ENCODE results near the gene SH3PXD2A. TPM values are rescaled to one million over a fixed set of nuclear protein-coding genes. Genes with fewer than 3 reads are reported as not detected.

SH3PXD2A gene
- total RNA-seq, 1 experiment from 2014 or later = 4.5 TPM

DNA sequence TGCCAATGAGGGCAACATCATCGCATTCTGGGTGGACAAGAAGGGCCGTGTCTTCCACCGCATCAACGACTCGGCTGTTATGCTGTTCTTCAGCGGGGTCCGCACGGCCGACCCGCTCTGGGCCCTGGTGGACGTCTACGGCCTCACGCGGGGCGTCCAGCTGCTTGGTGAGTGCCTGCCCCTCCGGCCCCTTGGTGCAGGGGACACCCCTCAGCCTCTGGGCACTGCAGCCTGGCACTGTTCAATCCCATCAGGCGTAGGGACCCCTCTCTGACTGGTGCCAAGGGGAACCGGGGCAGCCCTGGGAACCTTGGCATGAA lies 283.8 kb downstream of the SH3PXD2A start:
- no peaks in the 10 kb centered on the region for H3K79me2 ChIP-seq (ENCODE audit: insufficient read depth, low read length)
- H2BK20ac ChIP-seq (ENCODE audit: low read depth, low read length, poor library complexity, severe bottlenecking) = no peak overlapping the region
- no peak overlapping the region for H3K4me3 Mint-ChIP-seq
- no peaks in the 10 kb centered on the region for H3K23me2 ChIP-seq (ENCODE audit: insufficient read length, low read depth, low read length, poor library complexity, severe bottlenecking)
- no peaks in the 10 kb centered on the region for H3K36me3 Mint-ChIP-seq (ENCODE audit: insufficient read depth in 1 of 3, low read depth in 3 of 3)
- DNase-seq = no peak
- H2AFZ ChIP-seq (ENCODE audit: low read length) = no peak overlapping the region
- H3K9ac ChIP-seq (ENCODE audit: extremely low read depth, insufficient read length, low read length) = no peak overlapping the region
- WGBS (ENCODE audit: extremely low coverage, insufficient read length, low lambda C conversion rate) = no CpG with 5 or more reads among the region's 18 CpGs
- no peak overlapping the region for H2BK5ac ChIP-seq (ENCODE audit: insufficient read length, low read length)
- no peak overlapping the region for H3K23ac ChIP-seq (ENCODE audit: insufficient read length, low read depth, low read length)
- H4K20me1 ChIP-seq (ENCODE audit: control insufficient read depth, insufficient read depth, insufficient read length) = no peaks in the 10 kb centered on the region
- H2AK5ac ChIP-seq (ENCODE audit: insufficient read length, low read length) = no peak overlapping the region
- H2BK120ac ChIP-seq (ENCODE audit: low read depth, low read length, poor library complexity, severe bottlenecking) = no peak overlapping the region
- no peak overlapping the region for H3K56ac ChIP-seq (ENCODE audit: insufficient read length, low read depth, low read length)
- no peak overlapping the region for H4K5ac ChIP-seq (ENCODE audit: insufficient read length, low read depth, low read length)
- TF ChIP-seq, protein P1, sequence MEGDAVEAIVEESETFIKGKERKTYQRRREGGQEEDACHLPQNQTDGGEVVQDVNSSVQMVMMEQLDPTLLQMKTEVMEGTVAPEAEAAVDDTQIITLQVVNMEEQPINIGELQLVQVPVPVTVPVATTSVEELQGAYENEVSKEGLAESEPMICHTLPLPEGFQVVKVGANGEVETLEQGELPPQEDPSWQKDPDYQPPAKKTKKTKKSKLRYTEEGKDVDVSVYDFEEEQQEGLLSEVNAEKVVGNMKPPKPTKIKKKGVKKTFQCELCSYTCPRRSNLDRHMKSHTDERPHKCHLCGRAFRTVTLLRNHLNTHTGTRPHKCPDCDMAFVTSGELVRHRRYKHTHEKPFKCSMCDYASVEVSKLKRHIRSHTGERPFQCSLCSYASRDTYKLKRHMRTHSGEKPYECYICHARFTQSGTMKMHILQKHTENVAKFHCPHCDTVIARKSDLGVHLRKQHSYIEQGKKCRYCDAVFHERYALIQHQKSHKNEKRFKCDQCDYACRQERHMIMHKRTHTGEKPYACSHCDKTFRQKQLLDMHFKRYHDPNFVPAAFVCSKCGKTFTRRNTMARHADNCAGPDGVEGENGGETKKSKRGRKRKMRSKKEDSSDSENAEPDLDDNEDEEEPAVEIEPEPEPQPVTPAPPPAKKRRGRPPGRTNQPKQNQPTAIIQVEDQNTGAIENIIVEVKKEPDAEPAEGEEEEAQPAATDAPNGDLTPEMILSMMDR (conservative IDR thresholded peaks at IDR 0.05) = no peak
- peaks cover 0 to 9% of the 10 kb centered on the region in 2 experiments; a peak in 3 of 4 replicates for H3K4me1 Mint-ChIP-seq
- H3K79me1 ChIP-seq (ENCODE audit: insufficient read depth, low read depth, low read length, poor library complexity, severe bottlenecking) = no peaks in the 10 kb centered on the region
- no peak overlapping the region for H2BK12ac ChIP-seq (ENCODE audit: insufficient read length, low read depth, low read length)
- no peak overlapping the region for H3K14ac ChIP-seq (ENCODE audit: insufficient read depth, low read length)
- H3T11ph ChIP-seq (ENCODE audit: low read length) = no peak overlapping the region
- no peak overlapping the region for H4K8ac ChIP-seq (replicated peaks; ENCODE audit: insufficient read length, low read depth, low read length)
- H3K4ac ChIP-seq (ENCODE audit: low read depth, low read length) = no peak overlapping the region
- H3K27ac Mint-ChIP-seq = no peak overlapping the region
- no peak overlapping the region for H3K4me2 ChIP-seq (ENCODE audit: insufficient read depth, insufficient read length, low read length)
- H3K27ac ChIP-seq (ENCODE audit: insufficient read length, low read depth, low read length) = no peak overlapping the region
- no peaks in the 10 kb centered on the region for H3K9me3 ChIP-seq (ENCODE audit: control insufficient read depth, low read depth, low read length)
- no peak overlapping the region for H4K91ac ChIP-seq (ENCODE audit: insufficient read length, low read depth, low read length)
- no peaks in the 10 kb centered on the region for H3K4me1 ChIP-seq (ENCODE audit: insufficient read depth, low read length)
- no peaks in the 10 kb centered on the region for H3K27me3 ChIP-seq (ENCODE audit: insufficient read depth, low read length)
- H3K27me3 Mint-ChIP-seq (ENCODE audit: low read depth) = no peaks in the 10 kb centered on the region; the same call in 1 of the 2 replicates
- no peak overlapping the region for H2BK15ac ChIP-seq (ENCODE audit: low read depth, low read length)
- no peak overlapping the region for H3K18ac ChIP-seq (ENCODE audit: insufficient read length, low read depth, low read length)
- H3K9me3 Mint-ChIP-seq = no peaks in the 10 kb centered on the region

Measured in H9 (cell line).